H1 (cell line): ENCODE measurements around the gene ZBTB7A. TPM values are rescaled to one million over a fixed set of nuclear protein-coding genes. Genes with fewer than 3 reads are reported as not detected.

Source experiments
- CTCF ChIA-PET: fragments of 300-600 bp; sonication (Branson Sonifier 250); formaldehyde crosslinking; loops from one replicate; lab custom pipeline; 2021; ENCODE audit not compliant: partially characterized antibody; lab: Charles Lee
- POLR2A ChIA-PET: fragments of 300-600 bp; sonication (Branson Sonifier 250); formaldehyde crosslinking; loops from one replicate; lab custom pipeline; 2021; ENCODE audit warnings: inconsistent platforms; ENCODE audit not compliant: partially characterized antibody; lab: Charles Lee
- DNase-seq, 2 experiments: peaks; one replicate each; pipeline versions ENCODE4 v3.0.0 to v3.0.0-alpha.2; 2010 to 2022; ENCODE audit warnings: low spot score in 2 of 2, low read depth in 1 of 2, mixed read lengths in 1 of 2
- FAIRE-seq: peaks from 2 replicates; lab custom pipeline; 2011; peaks lifted over from hg19 to GRCh38; lab: Jason Lieb, UNC
- H2AFZ ChIP-seq: 2 replicates; pipeline ENCODE4 v1.8.1; 2012; ENCODE audit warnings: low read length, inconsistent platforms
- H2AK5ac ChIP-seq: 2 replicates; pipeline ENCODE4 v1.6.1; 2013; ENCODE audit warnings: low read depth, low read length
- H2BK120ac ChIP-seq: replicated peaks from 2 replicates; pipeline ENCODE3; 2013; ENCODE audit warnings: low read depth, low read length, inconsistent platforms
- H2BK12ac ChIP-seq: 2 replicates; pipeline ENCODE4 v1.6.1; 2013; ENCODE audit warnings: low read depth, low read length
- H2BK15ac ChIP-seq: 2 replicates; pipeline ENCODE4 v1.6.1; 2013; ENCODE audit warnings: low read length
- H2BK20ac ChIP-seq: 2 replicates; pipeline ENCODE4 v1.6.1; 2013; ENCODE audit warnings: low read length
- H2BK5ac ChIP-seq: 2 replicates; pipeline ENCODE4 v1.6.1; 2013; ENCODE audit warnings: low read depth, low read length
- H3K14ac ChIP-seq: 2 replicates; pipeline ENCODE4 v1.6.1; 2013; ENCODE audit warnings: inconsistent platforms; ENCODE audit not compliant: insufficient read length
- H3K18ac ChIP-seq: 2 replicates; pipeline ENCODE4 v1.6.1; 2013; ENCODE audit warnings: low read length; ENCODE audit errors: extremely low read depth
- H3K23ac ChIP-seq: 2 replicates; pipeline ENCODE4 v1.6.1; 2013; ENCODE audit warnings: inconsistent platforms; ENCODE audit not compliant: insufficient read length
- H3K23me2 ChIP-seq: 2 replicates; pipeline ENCODE4 v1.6.1; 2013; ENCODE audit warnings: low read depth, low read length
- H3K27ac ChIP-seq: 2 replicates; pipeline ENCODE4 v1.6.1; 2011; ENCODE audit warnings: low read depth, low read length, inconsistent platforms
- H3K27me3 ChIP-seq, 4 experiments: replicated peaks in 1 of 4; 1 replicate in 1 of 4; 2 replicates in 3 of 4; pipeline versions ENCODE4 v1.6.1 to v1.8.1; 2011 to 2013; ENCODE audit warnings: low read length in 3 of 4, mild to moderate bottlenecking in 3 of 4, inconsistent platforms in 2 of 4, mixed read lengths in 2 of 4, moderate library complexity in 1 of 4; ENCODE audit not compliant: control insufficient read depth in 3 of 4, insufficient read depth in 3 of 4; ENCODE audit errors: extremely low read depth in 1 of 4
- H3K36me3 ChIP-seq, 4 experiments: 2 replicates each; pipeline versions ENCODE4 v1.6.1 to v1.8.1; 2011 to 2013; ENCODE audit warnings: mild to moderate bottlenecking in 4 of 4, low read length in 3 of 4, moderate library complexity in 2 of 4, control low read depth in 1 of 4, inconsistent platforms in 1 of 4; ENCODE audit not compliant: insufficient read depth in 4 of 4, control insufficient read depth in 2 of 4
- H3K4ac ChIP-seq: replicated peaks from 2 replicates; pipeline ENCODE3; 2013; ENCODE audit warnings: low read length, low read depth, mixed read lengths, inconsistent platforms; ENCODE audit not compliant: insufficient read length
- H3K4me1 ChIP-seq, 4 experiments: replicated peaks in 1 of 4; 1 replicate in 1 of 4; 2 replicates in 3 of 4; pipeline versions ENCODE4 v1.6.1 to v1.8.1; 2011 to 2013; ENCODE audit warnings: low read length in 3 of 4, inconsistent platforms in 2 of 4, mixed read lengths in 1 of 4; ENCODE audit not compliant: insufficient read depth in 4 of 4, control insufficient read depth in 3 of 4
- H3K4me2 ChIP-seq, 2 experiments: 2 replicates each; pipeline versions ENCODE4 v1.6.1 to v1.8.1; 2011 to 2013; ENCODE audit warnings: low read depth in 2 of 2, low read length in 2 of 2, control low read depth in 1 of 2, inconsistent platforms in 1 of 2, mild to moderate bottlenecking in 1 of 2; ENCODE audit not compliant: insufficient read depth in 1 of 2
- H3K4me3 ChIP-seq, 4 experiments: fragments of 200-600, 300-600 bp in 1 of 4; sonication (generic), shearing (Covaris generic), sonication (Bioruptor Twin) in 1 of 4; 2 replicates each; pipeline versions ENCODE4 v1.5.1 to v1.8.1; 2011 to 2016; ENCODE audit warnings: low read length in 4 of 4, low read depth in 3 of 4, control low read depth in 2 of 4, inconsistent platforms in 2 of 4, mild to moderate bottlenecking in 2 of 4, mixed read lengths in 1 of 4, moderate library complexity in 1 of 4; ENCODE audit not compliant: insufficient read depth in 2 of 4; ENCODE audit errors: extremely low read depth in 1 of 4
- H3K56ac ChIP-seq: replicated peaks from 2 replicates; pipeline ENCODE3; 2013; ENCODE audit warnings: low read depth, mild to moderate bottlenecking, mixed read lengths, low read length, inconsistent platforms; ENCODE audit not compliant: insufficient read length
- H3K79me1 ChIP-seq: 2 replicates; pipeline ENCODE4 v1.6.1; 2013; ENCODE audit warnings: low read depth, low read length, control low read depth
- H3K79me2 ChIP-seq, 2 experiments: 2 replicates each; pipeline versions ENCODE4 v1.6.1 to v1.8.1; 2012 to 2013; ENCODE audit warnings: low read length in 2 of 2, mild to moderate bottlenecking in 2 of 2, inconsistent platforms in 1 of 2; ENCODE audit not compliant: insufficient read depth in 2 of 2, control insufficient read depth in 1 of 2
- H3K9ac ChIP-seq, 4 experiments: replicated peaks in 1 of 4; 1 replicate in 1 of 4; 2 replicates in 3 of 4; pipeline versions ENCODE4 v1.6.1 to v1.8.1; 2011 to 2013; ENCODE audit warnings: low read depth in 3 of 4, low read length in 3 of 4, control low read depth in 2 of 4, mild to moderate bottlenecking in 2 of 4, moderate library complexity in 2 of 4, inconsistent platforms in 1 of 4; ENCODE audit errors: extremely low read depth in 1 of 4
- H3K9me3 ChIP-seq, 2 experiments: 2 replicates each; pipeline versions ENCODE4 v1.6.1 to v1.8.1; 2012 to 2013; ENCODE audit warnings: mild to moderate bottlenecking in 2 of 2, moderate library complexity in 2 of 2, control low read depth in 1 of 2, inconsistent platforms in 1 of 2, low read depth in 1 of 2, low read length in 1 of 2, mixed read lengths in 1 of 2; ENCODE audit not compliant: insufficient read depth in 2 of 2
- H4K20me1 ChIP-seq, 2 experiments: replicated peaks in 1 of 2; 2 replicates each; pipeline versions ENCODE3 to v1.8.1; 2011 to 2013; ENCODE audit warnings: inconsistent platforms in 2 of 2, low read length in 2 of 2, mild to moderate bottlenecking in 1 of 2; ENCODE audit not compliant: insufficient read depth in 2 of 2, control insufficient read depth in 1 of 2
- H4K5ac ChIP-seq: 2 replicates; pipeline ENCODE4 v1.6.1; 2013; ENCODE audit warnings: low read length, low read depth, mixed read lengths, inconsistent platforms; ENCODE audit not compliant: insufficient read length
- H4K8ac ChIP-seq: 2 replicates; pipeline ENCODE4 v1.8.0; 2013; ENCODE audit warnings: mild to moderate bottlenecking, moderate library complexity, low read length, inconsistent platforms; ENCODE audit not compliant: insufficient read depth; ENCODE audit errors: extremely low read depth
- H4K91ac ChIP-seq: replicated peaks from 2 replicates; pipeline ENCODE3; 2013; ENCODE audit warnings: low read length, mixed read lengths, inconsistent platforms; ENCODE audit not compliant: insufficient read length
- BACH1 ChIP-seq: IDR thresholded peaks from 2 replicates; pipeline ENCODE4 v1.6.1; 2012; ENCODE audit warnings: low read length, improper control_type of control experiment
- BCL11A ChIP-seq, 2 experiments: IDR thresholded peaks; one replicate each; pipeline ENCODE4 v1.6.1; 2011; ENCODE audit warnings: low read depth in 2 of 2, low read length in 2 of 2, mild to moderate bottlenecking in 2 of 2
- BRCA1 ChIP-seq: IDR thresholded peaks from 2 replicates; pipeline ENCODE4 v1.6.1; 2012; ENCODE audit warnings: low read depth, low read length, improper control_type of control experiment
- CHD2 ChIP-seq: IDR thresholded peaks from 2 replicates; pipeline ENCODE4 v1.6.1; 2012; ENCODE audit warnings: low read length, improper control_type of control experiment
- EP300 ChIP-seq, 2 experiments: IDR thresholded peaks; 1 replicate in 1 of 2; 2 replicates in 1 of 2; pipeline ENCODE4 v1.6.1; 2011 to 2012; ENCODE audit warnings: low read depth in 2 of 2, low read length in 2 of 2, mild to moderate bottlenecking in 2 of 2, borderline replicate concordance in 1 of 2, inconsistent platforms in 1 of 2, moderate library complexity in 1 of 2
- GABPA ChIP-seq: IDR thresholded peaks from 2 replicates; pipeline ENCODE4 v1.6.1; 2011; ENCODE audit warnings: mild to moderate bottlenecking, low read length, moderate library complexity, borderline replicate concordance; ENCODE audit not compliant: insufficient read depth
- POU5F1 ChIP-seq: IDR thresholded peaks from 2 replicates; pipeline ENCODE4 v1.6.1; 2011; ENCODE audit warnings: low read depth, mild to moderate bottlenecking, low read length, moderate library complexity
- RFX5 ChIP-seq: IDR thresholded peaks from 2 replicates; pipeline ENCODE4 v1.6.1; 2011; ENCODE audit warnings: low read depth, low read length, improper control_type of control experiment, borderline replicate concordance
- SRF ChIP-seq: IDR thresholded peaks from 2 replicates; pipeline ENCODE4 v1.6.1; 2011; ENCODE audit warnings: mild to moderate bottlenecking, low read depth, low read length, moderate library complexity
- SUZ12 ChIP-seq: fragments of 200-600 bp; sonication (generic); IDR thresholded peaks from 2 replicates; pipeline ENCODE4 v1.6.1; 2012; ENCODE audit warnings: mild to moderate bottlenecking, inconsistent platforms, low read length, moderate library complexity, mixed read lengths
- TAF1 ChIP-seq: IDR thresholded peaks from 2 replicates; pipeline ENCODE4 v1.6.1; 2011; ENCODE audit warnings: mild to moderate bottlenecking, low read depth, low read length
- TAF7 ChIP-seq: optimal IDR thresholded peaks from 2 replicates; pipeline ENCODE3; 2011; ENCODE audit warnings: low read depth, mild to moderate bottlenecking, inconsistent platforms, low read length, moderate library complexity, borderline replicate concordance
- WGBS, 2 experiments: shearing (Covaris generic) in 1 of 2; methylation state at CpG; one replicate each; pipeline versions ENCODE4 v1.1.6 to v1.1.7; 2013 to 2015; ENCODE audit warnings: low lambda C conversion rate in 2 of 2, mixed read lengths in 2 of 2, inconsistent platforms in 1 of 2, low coverage in 1 of 2, missing lambda C conversion rate in 1 of 2; ENCODE audit not compliant: insufficient replicate concordance in 2 of 2, insufficient coverage in 1 of 2, insufficient read length in 1 of 2; ENCODE audit errors: extremely low coverage in 1 of 2, missing lambda C conversion rate in 1 of 2; 5-methylcytosine and 5-hydroxymethylcytosine counted together
- polyA plus RNA-seq, 7 experiments: library from polyadenylated mRNA; depleted of rRNA in 3 of 7; stranded (reverse) in 5 of 7; unstranded in 2 of 7; fragments of >200 nt in 5 of 7; fragments of 200-250 nt in 2 of 7; gene quantifications; 1 replicate in 5 of 7; 2 replicates in 1 of 7; 4 replicates in 1 of 7; pipeline versions ENCODE4 v1.2.1 to v1.2.3, GENCODE V29; 2011 to 2013; ENCODE audit warnings: missing spikeins in 2 of 7, mixed read lengths in 2 of 7
- total RNA-seq: library from RNA; stranded (reverse); fragmentation: NEBNext Ultra II Directional; extraction: Animal tissue kit (Norgen Biotek cat#: 25700); gene quantifications from 2 replicates; pipeline ENCODE4 v1.2.1, GENCODE V29; 2021
- TF ChIP-seq, protein P1 (sequence below): IDR thresholded peaks from 2 replicates; pipeline ENCODE4 v1.6.1; 2012; ENCODE audit warnings: low read length, inconsistent platforms

The ZBTB7A gene
- total and polyA plus RNA-seq, 2 of the 8 experiments (the other 6 are each of a cell fraction or from before 2014, with no cell fraction given), result 5.6 to 17.8 TPM

DNA sequence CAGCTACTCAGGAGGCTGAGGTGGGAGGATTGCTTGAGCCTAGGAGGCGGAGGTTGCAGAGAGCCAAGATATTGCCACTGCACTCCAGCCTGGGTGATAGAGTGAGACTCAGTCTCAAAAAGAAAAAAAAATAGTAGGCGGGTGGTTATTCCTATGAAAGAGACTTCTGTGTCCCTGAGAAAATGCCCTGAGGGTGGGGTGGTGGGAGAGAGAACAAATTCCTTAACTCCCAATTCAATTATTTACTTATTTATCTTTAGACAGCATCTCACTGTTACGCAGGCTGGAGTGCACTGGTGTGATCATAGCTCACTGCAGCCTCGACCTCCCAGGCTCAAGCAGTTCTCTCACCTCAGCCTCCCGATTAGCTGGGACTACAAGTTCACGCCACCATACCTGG is 71.1 kb downstream of the ZBTB7A start:
- H2AFZ ChIP-seq, result no peak overlapping the region
- H3K23ac ChIP-seq, result no peak overlapping the region
- no peak overlapping the region for H3K27ac ChIP-seq
- H4K5ac ChIP-seq, result no peak overlapping the region
- H3K23me2 ChIP-seq, result no peaks in the 10 kb centered on the region
- no peak overlapping the region for H2BK5ac ChIP-seq
- H3K36me3 ChIP-seq, result no peaks in the 10 kb centered on the region
- no peaks in the 10 kb centered on the region for H3K4me1 ChIP-seq
- no peak overlapping the region for H2BK120ac ChIP-seq
- ChIA-PET CTCF (interaction anchor here (0.7 to 1.7 kb wide), 2 partner anchors 27 to 237 kb away, joined by 3 to 8 read pairs; no protein-coding TSS in a partner anchor), POLR2A (interaction anchor here (0.6 to 6.3 kb wide), 4 partner anchors 11 to 82 kb away, joined by 3 to 69 read pairs (median 14); partner anchors contain the start of genes EEF2 and PIAS4)
- no peak overlapping the region for H3K9ac ChIP-seq
- H3K27me3 ChIP-seq, result no peaks in the 10 kb centered on the region
- H3K9me3 ChIP-seq, result no peaks in the 10 kb centered on the region
- H3K79me2 ChIP-seq, result no peaks in the 10 kb centered on the region
- no peak overlapping the region for H2BK20ac ChIP-seq
- 90% methylated on average over 6 of the region's 6 CpGs; no CpG with 5 or more reads in 1 of the 2 experiments for WGBS, 2 experiments
- H2BK12ac ChIP-seq, result no peak overlapping the region
- no peak overlapping the region for H3K4me2 ChIP-seq
- no peaks in the 10 kb centered on the region for H4K20me1 ChIP-seq
- H3K14ac ChIP-seq, result no peak overlapping the region
- no peak overlapping the region for H4K8ac ChIP-seq
- H3K4me3 ChIP-seq, result no peak overlapping the region
- H4K91ac ChIP-seq, result no peak overlapping the region
- H3K56ac ChIP-seq, result no peak overlapping the region
- no peak overlapping the region for H2AK5ac ChIP-seq
- FAIRE-seq, result no peak
- no peak overlapping the region for H3K4ac ChIP-seq
- H3K18ac ChIP-seq, result no peak overlapping the region
- DNase-seq, result no peak
- H3K79me1 ChIP-seq, result no peaks in the 10 kb centered on the region
- no peak overlapping the region for H2BK15ac ChIP-seq
- TF ChIP-seq SUZ12, result no peak
- TF ChIP-seq TAF1, result no peak
- no peak for TF ChIP-seq POU5F1
- TF ChIP-seq SRF, result no peak
- no peak for TF ChIP-seq EP300 (IDR thresholded peaks at IDR 0.05; ENCODE audit: borderline replicate concordance in 1 of 2, low read depth in 2 of 2, low read length in 2 of 2)
- no peak for TF ChIP-seq BACH1
- TF ChIP-seq RFX5, result no peak
- no peak for TF ChIP-seq CHD2
- TF ChIP-seq BCL11A (IDR thresholded peaks at IDR 0.05; ENCODE audit: low read depth in 2 of 2, low read length in 2 of 2), result no peak
- TF ChIP-seq, protein P1, sequence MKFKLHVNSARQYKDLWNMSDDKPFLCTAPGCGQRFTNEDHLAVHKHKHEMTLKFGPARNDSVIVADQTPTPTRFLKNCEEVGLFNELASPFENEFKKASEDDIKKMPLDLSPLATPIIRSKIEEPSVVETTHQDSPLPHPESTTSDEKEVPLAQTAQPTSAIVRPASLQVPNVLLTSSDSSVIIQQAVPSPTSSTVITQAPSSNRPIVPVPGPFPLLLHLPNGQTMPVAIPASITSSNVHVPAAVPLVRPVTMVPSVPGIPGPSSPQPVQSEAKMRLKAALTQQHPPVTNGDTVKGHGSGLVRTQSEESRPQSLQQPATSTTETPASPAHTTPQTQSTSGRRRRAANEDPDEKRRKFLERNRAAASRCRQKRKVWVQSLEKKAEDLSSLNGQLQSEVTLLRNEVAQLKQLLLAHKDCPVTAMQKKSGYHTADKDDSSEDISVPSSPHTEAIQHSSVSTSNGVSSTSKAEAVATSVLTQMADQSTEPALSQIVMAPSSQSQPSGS, result no peak
- no peak for TF ChIP-seq TAF7
- no peak for TF ChIP-seq BRCA1
- TF ChIP-seq GABPA, result no peak
